DMS79 (cell line): ENCODE measurements around the gene EIF5.

Source experiments
- DNase-seq: peaks from one replicate; lab custom pipeline; 2025; lab: John Stamatoyannopoulos, UW

Gene EIF5

DNA sequence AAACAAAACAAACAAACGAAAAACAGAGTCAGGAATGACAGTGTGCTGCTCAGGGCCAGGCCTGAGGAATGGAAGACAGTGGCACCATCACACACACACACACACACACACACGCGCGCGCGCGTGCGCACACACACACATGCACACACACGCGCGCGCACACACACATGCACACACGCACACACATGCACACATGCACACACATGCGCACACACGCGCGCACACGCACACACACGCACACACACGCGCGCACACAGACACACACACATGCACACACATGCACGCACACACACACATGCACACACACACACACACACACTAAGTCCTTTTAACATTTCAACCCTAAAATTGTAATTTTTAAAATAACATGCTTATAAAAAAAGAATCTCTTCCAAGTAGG, 38.0 kb downstream of the EIF5 start:
- no peak for DNase-seq

DNA sequence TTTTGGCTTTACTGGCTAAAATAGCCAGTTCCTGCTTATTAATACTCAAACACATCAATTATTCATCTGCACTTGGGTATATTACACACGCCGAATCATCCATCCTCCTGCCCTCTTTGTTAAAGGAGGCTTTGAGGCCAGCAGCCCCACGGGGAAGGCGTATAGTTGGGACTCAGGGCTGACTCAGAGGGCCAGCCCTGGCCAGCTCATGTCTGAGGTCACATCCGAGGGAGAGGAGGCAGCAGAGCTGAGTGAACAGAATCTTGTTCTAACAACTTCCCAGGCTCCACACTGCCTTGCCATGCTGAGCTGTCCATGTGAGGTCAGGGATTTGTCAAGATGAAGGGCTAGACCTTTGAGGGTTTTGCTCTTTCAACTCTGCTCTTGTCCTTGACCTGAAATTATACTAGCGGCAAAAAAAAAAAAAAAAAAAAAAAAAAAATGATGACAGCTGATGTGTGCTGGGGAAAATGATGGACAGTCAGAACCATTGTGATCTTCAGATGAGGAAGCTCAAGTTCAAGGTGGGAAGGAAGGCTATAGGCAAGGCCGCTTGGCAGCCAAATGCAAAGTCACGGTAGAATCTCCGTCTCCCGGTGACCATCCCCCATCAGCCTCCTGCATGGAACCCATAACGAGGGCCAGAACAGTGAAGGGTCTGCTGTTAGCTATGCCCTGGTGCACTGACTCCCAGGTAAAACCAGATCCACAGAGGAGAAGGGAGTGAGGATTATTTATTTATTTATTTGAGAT, 38.7 kb downstream of the EIF5 start:
- no peak for DNase-seq

DNA sequence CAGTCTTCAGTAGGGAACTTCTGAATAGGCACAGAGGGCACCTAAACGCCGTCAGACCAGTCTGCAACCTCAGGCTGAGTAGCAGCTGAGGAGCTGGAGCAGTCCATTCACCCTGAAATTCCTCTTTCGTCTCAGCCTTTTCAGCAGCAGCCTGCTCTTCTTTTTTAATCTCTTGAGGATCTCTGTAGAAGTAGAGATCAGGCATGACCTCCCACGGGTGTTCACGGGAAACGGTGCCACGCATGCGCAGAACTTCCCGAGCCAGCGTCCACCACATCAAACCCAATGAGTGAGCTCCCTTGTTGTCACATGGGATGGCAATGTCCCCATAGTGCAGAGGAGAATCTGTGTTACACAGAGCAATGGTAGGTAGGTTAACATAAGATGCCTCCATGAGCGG, 40.1 kb downstream of the EIF5 start:
- no peak for DNase-seq

DNA sequence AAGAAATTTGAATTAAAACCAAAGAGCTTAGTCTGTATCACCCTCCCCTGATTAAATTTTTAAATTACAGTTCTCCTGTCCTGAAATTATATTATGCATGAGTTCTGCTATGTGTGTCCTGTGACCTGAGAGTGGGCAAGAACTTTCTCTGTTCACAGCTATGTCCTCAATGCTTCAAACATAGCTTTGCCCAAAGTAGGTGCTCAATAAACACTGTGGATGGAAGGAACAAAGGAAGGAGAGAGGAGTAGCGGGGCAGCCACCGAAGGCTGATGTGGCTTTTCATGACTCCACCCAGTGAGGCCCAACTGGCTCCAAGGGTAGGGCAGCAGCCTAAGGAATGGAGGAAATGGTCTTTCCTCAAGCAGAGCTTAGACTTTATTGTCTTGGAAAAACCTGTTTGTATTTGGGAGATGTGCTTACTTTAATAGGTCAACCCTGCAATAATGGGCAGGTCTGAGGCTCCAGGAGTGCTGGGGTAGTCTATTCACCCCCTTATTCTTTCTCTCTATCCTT, 43.5 kb downstream of the EIF5 start:
- DNase-seq = no peak

DNA sequence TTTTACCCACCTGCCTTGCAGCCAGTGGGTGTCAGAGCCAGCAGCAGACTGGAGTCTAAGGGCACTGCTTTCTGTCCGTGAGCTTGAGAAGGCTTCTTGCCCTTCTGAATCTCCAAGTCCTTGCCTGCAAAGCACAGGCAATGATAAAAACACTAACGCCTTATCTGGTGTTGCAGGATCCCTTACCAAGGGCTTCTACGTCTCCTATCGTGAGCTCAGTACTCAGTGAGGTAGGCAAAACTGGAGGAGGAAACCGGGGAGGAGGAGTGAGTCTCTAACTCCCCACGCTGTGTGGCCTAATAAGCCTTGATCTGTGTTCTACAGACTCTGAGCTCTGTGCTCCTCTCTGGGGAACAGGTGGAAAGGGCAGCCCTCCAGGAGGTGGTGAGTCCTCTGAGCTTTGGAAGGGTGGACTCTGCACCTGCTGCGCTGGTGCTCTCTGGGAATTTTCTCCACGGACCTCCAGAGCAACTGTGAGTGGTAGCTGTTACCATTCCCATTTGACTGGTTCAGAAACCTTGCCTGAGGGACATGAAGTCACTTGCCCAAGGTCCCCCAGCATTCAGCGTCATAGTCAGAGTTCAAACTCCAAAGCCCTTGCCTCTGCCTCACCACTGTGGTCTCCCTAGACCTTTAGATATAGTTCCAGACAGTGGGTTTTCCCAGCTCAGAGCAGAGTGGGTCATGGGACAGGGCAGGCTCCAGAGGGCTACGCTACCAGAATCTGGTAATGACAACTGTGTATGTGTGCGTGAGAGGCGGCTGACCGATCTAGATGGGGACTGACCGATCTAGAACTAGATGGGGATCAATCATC, 44.2 kb downstream of the EIF5 start:
- no peak for DNase-seq

DNA sequence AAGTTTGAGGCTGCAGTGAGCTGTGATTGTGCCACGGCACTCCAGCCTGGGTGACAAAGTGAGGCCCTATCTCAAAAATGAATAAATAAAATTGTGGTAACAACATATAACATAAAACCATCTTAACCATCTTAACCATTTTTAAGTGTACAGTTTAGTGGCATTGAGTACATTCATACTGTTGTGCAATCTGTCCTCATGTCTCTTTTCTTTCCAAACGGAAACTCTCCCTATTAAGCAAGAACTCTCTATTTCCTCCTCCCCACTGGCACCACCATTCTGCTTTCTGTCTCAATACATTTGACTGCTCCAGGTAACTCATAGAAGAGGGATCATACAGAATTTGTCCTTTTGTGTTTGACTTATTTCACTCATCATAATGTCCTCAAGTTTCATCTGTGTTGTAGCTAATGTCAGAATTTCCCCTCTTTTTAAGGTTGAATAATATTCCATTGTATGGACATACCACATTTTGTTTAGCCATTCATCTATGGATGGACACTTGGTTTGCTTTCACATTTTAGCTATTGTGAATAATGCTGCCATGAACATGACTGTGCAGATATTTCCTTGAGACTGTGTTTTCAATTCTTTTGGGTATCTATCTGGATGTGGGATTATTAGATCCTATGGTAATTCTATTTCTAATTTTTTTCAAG, 46.8 kb downstream of the EIF5 start:
- no peak for DNase-seq

DNA sequence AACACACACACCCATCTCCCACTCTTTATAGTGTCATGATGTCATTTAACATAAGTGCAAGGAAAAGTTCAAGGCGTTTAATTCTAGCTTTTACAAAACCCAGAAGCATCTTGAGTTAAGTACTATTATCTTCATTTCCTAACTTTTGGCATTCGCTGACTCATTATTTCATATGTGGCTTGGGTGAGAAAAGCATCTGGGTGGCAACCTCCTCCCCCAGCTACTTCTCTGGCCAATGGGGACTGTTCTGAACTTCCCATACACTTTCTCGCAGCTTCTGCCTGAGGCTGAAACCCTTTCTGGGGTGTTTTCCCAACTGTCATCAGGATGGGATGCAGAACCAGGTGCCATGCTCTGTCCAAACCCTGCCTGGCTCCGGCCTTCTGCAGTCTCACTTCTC, 48.3 kb downstream of the EIF5 start:
- no peak for DNase-seq

DNA sequence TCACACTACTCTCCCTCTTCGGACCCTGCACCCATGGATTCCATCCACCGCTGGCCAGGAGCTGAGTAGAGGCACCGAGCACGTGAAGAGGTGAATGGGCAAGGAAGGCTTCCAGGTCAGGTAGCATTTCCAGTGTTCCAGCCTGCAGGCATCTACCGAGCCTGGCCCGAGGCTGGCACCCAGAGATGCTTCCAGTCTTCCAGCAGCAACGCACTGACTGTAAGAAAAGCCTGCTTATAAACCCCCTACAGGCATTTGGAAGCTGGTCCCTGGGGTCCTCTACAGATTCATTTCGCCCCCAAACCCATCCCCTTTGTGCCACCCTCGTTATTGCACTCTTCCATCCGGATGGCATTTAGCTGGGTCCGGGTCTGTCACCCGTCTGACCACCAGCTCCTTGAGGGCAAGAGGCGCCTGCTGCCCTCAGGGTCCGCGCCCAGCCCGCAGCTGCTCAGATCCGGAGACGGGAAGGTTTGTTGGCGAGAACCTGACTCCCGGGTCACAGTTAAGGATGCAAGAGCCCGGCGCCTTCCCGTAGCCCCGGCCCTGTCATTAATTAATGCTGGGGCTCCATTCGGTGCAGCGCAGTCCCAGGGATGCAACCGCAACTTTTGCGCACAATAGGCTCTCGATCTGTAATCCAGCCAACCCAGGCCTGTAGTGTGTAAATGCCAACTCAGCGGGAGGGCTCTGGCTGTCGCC, 50.6 kb downstream of the EIF5 start:
- DNase-seq = no peak

DNA sequence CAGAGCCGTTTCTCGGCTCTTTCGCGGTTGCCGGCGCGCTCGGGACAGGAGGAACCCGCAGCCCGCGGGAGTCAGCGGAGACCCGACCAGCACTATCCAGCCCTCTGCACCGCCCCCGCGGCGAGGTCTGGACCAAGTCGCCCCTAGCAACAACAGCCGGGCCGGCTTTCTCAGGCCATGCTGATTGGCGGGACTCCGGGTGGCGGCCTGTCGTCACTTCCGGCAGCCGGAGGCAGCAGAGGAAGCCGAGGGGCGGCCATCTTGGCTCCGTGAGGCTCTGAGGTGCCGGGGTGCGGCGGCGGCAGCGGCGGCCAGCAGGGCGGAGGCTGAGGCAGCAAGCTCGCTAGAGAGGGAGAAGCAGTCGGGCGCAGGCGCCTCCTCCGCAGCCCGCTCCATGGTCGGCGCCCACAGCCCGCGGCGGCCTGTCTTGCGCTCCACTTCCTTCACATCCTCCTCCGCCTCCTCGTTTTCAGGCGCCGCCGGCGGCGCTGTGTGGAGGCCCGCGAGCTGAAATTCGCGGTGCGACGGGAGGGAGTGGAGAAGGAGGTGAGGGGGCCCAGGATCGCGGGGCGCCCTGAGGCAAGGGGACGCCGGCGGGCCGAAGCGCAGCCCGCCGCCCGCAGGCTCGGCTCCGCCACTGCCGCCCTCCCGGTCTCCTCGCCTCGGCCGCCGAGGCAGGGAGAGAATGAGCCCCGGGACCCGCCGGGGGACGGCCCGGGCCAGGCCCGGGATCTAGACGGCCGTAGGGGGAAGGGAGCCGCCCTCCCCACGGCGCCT, 51.3 kb downstream of the EIF5 start, which contains the start of gene MARK3:
MARK3 (plus strand) TSS at position 264 of the 777 bp plus-strand sequence. CDS start 615 bp downstream, outside the sequence.
- DNase-seq = peak; percentile 98

DNA sequence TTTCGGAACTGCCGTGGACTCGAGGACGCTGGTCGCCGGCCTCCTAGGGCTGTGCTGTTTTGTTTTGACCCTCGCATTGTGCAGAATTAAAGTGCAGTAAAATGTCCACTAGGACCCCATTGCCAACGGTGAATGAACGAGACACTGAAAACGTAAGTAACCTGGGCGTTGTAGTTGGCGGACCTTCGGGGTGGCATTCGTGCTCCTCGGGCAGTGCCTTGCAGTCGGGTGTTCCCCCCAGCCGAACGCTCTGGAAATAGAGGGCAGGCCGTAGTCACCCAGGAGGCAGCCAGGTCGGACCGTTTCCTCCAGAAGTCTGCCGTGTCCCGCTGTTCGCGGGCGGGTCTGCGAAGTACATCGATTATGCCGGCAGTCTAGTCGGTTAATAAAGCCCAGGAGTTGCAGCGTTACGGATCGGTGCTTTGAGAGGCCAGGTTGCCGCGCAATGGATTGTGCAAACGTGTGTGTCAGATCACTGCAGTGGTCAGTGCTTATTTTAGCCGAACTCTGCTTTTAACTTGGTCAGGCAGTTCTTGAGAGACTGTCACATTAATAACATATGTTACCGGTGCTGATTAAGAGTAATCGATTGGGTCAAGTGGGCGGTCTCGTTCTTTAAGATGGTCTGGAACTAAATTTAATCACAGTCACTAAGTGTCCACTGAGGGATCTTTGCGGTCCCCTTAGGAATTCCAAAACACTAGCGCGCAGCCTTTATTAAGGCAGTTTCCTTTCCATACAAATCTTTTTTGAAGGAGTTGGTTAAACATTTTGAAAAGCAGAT, 52.1 kb downstream of the EIF5 start:
- peak; percentile 15 for DNase-seq

DNA sequence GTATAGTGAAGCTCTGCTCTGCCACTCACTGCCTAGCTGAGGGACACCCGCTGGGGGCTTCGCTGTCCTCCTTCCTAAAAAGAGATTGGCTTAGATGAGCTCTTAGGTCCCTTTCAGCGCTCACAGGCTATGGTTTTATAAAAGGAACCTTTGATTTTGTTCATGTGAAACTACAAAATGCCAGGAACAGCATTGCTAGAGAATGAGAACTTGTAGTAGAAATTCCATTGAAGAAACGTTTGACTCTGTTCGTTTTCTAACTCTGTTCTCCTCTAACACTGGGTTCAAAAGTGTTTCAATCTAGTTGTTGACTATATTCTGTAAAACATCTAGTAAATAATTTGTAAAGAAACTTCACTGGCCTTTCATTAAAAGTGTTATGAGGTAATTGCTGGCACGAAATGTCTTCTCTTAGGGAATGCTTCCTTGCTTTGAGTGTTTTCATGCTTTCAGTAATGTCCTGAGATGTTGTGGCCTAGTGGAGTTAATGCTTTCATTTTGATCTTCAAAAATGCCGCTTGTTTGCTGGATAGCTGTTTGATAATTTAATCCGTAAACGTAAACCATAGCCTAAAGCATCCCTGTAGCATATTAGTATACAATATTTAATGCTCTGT, 52.8 kb downstream of the EIF5 start:
- no peak for DNase-seq

DNA sequence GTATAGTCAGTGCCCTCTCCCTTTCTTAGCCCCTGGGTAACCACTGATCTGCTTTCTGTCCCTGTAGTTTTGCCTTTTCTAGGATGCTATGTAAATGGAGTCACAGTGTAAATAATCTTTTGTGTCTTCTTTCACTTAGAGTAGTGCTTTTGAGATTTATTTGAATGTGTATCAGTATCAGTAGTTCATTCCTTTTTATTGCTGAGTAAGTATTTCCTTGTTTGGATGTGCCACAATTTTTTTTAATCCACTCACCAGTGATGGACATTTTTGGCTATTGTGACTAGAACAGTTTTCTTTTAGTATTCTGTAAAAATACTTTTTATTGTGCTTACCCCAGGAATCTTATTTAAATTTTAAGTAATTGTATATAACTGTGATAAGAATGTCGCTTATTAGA, 54.6 kb downstream of the EIF5 start:
- DNase-seq = no peak

DNA sequence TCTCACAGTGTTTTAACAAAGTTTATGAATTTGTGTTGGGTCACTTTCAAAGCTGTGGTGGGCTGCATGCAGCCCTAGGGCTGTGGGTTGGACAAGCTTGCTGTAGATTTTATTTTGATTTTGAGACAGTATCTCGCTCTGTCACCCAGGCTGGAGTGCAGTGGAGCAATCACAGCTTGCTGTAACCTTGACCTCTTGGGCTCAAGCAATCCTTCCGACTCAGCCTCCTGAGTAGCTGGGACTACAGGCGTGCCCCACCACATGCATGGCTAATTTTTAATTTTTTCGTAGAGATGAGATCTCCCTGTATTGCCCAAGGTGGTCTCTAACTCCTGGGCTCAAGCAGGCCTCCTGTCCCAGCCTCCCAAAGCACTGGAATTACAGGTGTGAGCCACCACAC, 56.6 kb downstream of the EIF5 start:
- no peak for DNase-seq

DNA sequence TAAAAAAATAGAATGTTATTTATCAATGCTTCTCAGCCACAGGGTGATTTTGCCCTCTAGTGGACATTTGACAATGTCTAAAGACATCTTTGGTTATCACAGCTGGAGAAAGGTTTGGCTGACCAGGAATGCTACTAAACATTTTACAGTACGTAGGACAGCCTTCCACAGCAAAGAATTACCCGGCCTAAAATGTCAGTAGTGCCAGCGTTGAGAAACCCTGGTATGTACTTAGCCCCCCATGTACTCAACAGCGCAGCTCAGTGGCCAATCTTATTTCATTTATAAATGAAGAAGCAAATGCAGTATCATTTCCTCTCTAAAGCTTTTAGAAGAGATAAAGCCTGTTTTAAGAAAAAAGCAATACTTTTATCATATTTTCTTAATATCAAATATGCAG, 57.0 kb downstream of the EIF5 start:
- DNase-seq = no peak

DNA sequence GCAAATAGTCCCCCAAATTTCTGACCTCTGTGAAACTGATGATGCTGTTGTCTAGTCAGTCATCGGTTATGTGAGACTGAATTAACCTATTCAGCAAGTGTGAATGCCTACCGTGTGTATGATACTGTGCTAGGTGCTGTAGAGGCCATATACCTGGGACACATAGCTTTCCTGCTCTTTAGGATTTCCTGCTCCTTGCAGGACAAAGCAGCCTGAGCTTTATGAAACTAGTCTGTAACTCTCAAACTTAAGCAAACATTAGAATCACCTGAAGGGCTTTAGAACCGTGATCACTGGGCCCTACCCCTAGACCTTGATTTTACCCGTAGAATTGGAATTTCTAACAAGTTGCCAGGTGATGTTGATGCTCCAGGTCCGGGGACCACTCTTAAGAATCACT, 58.1 kb downstream of the EIF5 start:
- no peak for DNase-seq

DNA sequence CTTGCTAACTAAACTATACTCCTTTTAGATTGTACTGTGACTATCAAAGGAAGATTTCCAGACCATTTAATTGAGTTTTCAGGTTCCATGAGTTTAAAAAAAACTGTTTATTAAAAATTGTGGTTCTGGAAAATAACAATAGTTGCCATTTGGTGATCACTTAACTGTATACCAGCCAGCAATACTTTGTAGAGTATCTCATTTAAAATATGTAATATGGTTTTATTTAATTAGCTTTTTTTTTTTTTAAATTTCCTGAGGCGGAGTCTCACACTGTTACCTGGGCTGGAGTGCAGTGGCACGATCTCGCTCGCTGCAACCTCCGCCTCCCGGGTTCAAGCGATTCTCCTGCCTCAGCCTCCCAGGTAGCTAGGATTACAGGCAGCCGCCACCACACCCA, 58.5 kb downstream of the EIF5 start:
- no peak for DNase-seq

DNA sequence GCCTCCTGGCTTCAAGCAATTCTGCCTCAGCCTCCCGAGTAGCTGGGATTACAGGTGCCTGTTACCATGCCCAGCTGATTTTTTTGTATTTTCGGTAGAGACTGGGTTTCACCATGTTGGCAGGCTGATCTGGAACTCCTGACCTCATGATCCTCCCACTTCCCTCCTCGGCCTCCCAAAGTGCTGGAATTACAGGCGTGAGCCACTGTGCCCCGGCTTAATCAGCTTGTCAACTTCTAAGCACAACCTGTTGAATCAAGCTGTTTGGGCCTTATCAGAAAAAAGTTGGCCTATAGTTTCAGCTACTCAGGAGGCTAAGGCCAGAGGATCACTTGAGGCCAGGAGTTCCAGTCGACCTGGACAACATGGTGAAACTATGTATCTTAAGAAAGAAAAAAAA, 59.0 kb downstream of the EIF5 start:
- no peak for DNase-seq

DNA sequence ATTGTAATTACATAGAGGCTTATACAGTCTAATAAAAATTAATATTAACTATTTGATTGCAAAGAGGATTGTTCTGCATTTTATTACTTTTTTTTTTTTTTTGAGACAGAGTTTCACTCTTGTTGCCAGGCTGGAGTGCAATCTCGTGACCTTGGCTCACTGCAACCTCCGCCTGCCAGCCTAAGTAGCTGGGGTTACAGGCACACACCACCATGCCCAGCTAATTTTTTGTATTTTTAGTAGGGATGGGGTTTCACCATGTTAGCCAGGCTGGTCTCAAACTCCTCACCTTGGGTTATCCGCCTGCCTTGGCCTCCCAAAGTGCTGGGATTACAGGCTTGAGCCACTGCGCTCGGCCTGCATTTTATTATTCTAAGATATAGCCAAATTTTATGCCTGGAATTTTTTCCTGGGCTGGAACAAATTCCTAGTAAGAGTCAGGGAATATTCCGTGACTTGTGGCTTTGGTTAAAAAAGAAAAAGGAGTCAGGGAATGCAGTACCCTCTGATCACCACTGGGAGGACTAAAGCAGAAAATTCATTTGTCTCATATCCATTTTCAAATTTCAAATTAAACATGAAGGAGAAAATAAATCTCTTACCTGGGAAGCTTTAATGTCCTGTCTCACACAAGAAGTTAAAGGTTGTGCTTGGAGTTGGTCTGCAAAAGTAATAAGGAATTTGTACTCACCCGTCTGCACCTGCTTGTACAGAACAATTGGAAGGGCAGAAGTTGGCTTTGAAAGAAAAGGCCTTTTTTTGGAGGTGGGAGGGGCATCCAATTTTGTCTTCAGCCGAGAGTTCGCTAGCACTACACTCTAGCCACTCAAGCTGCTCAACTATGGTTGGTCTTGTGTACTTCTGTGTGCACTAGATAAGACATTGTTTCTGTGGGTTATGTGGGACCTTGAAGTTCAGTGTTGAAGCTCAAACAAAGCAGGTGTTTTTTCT, 59.9 kb downstream of the EIF5 start:
- DNase-seq = no peak
